Stimulated activated naive B cell treated with anti-CD40 and anti-IgM and Interleukin-4, amounts not matched to agents 10 μg/mL and 1 μg/mL and 100 μg/mL, for 72 hours (primary cell): ENCODE measurements around the gene FER1L5.

Source experiments
- ATAC-seq, 2 donors: fragments of 150-1000 bp; cut with Tn5 transposase; replicated peaks; 2 replicates each; pipeline ENCODE4 v1.10.0; 2021; ENCODE audit warnings: moderate library complexity in 1 of 2
- DNase-seq: peaks from one replicate; pipeline ENCODE4 v3.0.0; 2021
- H3K27ac Mint-ChIP-seq: one replicate; pipeline ENCODE4 v1.8.0; 2022; ENCODE audit warnings: mild to moderate bottlenecking, mixed read lengths
- H3K27me3 Mint-ChIP-seq, 2 donors: one replicate each; pipeline ENCODE4 v1.8.0; 2022; ENCODE audit warnings: mixed read lengths in 2 of 2
- H3K36me3 Mint-ChIP-seq, 2 donors: one replicate each; pipeline ENCODE4 v1.8.0; 2022; ENCODE audit warnings: mixed read lengths in 2 of 2, mild to moderate bottlenecking in 1 of 2
- H3K4me1 Mint-ChIP-seq, 2 donors: one replicate each; pipeline ENCODE4 v1.8.0; 2022; ENCODE audit warnings: mixed read lengths in 2 of 2, mild to moderate bottlenecking in 1 of 2
- H3K4me3 Mint-ChIP-seq, 2 donors: one replicate each; pipeline ENCODE4 v1.8.0; 2022; ENCODE audit warnings: mild to moderate bottlenecking in 2 of 2, mixed read lengths in 2 of 2, moderate library complexity in 1 of 2
- H3K9me3 Mint-ChIP-seq, 2 donors: one replicate each; pipeline ENCODE4 v1.8.0; 2022; ENCODE audit warnings: mixed read lengths in 2 of 2, mild to moderate bottlenecking in 1 of 2

The FER1L5 gene

GRCh38 chr2:96622544-96622943 lies 20.0 kb upstream of the FER1L5 start:
- H3K27ac Mint-ChIP-seq, result no peak overlapping the region
- H3K4me3 Mint-ChIP-seq, result no peak overlapping the region
- H3K4me1 Mint-ChIP-seq, result peaks cover 0 to 2% of the 10 kb centered on the region in 2 donors
- DNase-seq (no peak), ATAC-seq (no peak)
- no peaks in the 10 kb centered on the region for H3K27me3 Mint-ChIP-seq
- H3K36me3 Mint-ChIP-seq, result peaks cover 24 to 41% of the 10 kb centered on the region in 2 donors
- H3K9me3 Mint-ChIP-seq, result no peaks in the 10 kb centered on the region

DNA sequence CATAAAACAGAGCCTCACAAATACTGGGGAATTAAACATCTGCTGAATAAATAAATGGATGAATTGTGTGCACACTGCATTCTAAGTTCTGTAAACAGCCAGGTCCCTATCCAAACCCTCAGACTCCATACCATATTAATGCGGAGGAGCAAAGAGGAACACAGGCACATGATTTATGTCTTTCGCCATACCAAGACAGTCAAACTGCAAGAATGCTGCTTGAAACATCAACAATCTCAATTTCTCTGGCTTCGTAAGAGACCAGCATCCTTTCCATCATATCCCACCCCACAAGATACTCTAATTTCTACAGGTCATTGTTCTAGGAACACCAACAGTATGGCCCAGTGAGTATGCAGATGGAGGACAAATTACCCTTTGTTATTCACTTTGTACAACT lies 19.4 kb upstream of the FER1L5 start:
- Mint-ChIP-seq H3K27ac (no peak overlapping the region), H3K4me1 (peaks cover 0 to 2% of the 10 kb centered on the region in 2 donors), H3K36me3 (peaks cover 28 to 42% of the 10 kb centered on the region in 2 donors), H3K9me3 (no peaks in the 10 kb centered on the region), H3K4me3 (no peak overlapping the region), H3K27me3 (no peaks in the 10 kb centered on the region)
- ATAC-seq, result no peak
- no peak for DNase-seq

DNA sequence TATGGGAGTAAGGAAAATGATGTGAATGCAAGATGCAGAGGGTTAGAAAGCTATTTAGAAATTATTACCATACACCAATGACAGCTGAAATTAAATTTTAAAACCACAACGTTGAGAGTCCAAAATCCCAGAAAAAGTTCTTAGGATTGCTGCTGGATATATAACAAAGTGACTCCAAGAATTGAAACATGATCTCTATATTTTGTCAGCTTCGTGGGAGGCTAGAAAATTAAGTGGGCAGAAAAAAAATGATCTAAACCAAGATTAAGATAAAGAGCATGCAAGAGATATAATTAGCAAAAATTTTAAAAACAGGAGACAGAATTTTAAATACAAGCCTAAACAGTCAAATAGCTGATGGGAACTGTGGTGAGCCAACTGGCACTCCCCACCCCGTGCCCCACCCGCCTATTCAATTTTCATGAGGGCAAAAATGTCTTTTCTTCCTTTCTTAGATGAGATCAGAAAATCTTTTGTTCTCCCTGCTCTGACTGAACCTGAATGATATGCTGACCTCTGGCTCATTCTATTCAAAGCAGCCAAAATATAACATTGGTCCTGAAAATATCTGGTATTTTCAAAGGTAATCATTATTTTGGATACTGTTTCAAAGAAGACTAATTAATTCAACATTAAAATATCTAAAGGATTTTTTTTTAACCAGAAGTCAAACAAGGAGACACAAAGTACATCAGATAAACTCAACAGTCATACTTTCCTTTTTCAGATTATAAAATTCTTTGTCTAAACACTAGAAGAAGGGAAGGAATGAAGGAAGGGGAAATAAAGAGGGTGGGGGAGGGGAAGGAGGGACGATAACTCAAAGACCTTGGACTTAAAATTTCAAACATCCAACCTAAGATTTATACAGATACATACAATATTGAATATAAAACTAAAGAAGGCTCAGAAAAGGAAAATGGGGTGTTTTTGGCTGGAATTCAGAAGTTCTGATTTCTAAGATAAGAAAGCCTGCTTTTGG lies 16.7 kb upstream of the FER1L5 start:
- peaks cover 23 to 39% of the 10 kb centered on the region in 2 donors for H3K36me3 Mint-ChIP-seq
- no peak overlapping the region for H3K4me3 Mint-ChIP-seq
- H3K9me3 Mint-ChIP-seq, result no peaks in the 10 kb centered on the region
- DNase-seq (no peak), ATAC-seq (no peak)
- H3K4me1 Mint-ChIP-seq, result peaks cover 0 to 2% of the 10 kb centered on the region in 2 donors
- no peak overlapping the region for H3K27ac Mint-ChIP-seq
- H3K27me3 Mint-ChIP-seq, result no peaks in the 10 kb centered on the region

- H3K4me3 Mint-ChIP-seq, result no peak overlapping the region
- peaks cover 22 to 39% of the 10 kb centered on the region in 2 donors for H3K36me3 Mint-ChIP-seq
- no peak overlapping the region for H3K27ac Mint-ChIP-seq
- H3K27me3 Mint-ChIP-seq, result no peaks in the 10 kb centered on the region
- no peaks in the 10 kb centered on the region for H3K9me3 Mint-ChIP-seq
- DNase-seq, result no peak
- H3K4me1 Mint-ChIP-seq, result peaks cover 0 to 2% of the 10 kb centered on the region in 2 donors
- no peak for ATAC-seq
These were observed 16.0 kb upstream of the FER1L5 start for GRCh38 chr2:96626553-96626942.

DNA sequence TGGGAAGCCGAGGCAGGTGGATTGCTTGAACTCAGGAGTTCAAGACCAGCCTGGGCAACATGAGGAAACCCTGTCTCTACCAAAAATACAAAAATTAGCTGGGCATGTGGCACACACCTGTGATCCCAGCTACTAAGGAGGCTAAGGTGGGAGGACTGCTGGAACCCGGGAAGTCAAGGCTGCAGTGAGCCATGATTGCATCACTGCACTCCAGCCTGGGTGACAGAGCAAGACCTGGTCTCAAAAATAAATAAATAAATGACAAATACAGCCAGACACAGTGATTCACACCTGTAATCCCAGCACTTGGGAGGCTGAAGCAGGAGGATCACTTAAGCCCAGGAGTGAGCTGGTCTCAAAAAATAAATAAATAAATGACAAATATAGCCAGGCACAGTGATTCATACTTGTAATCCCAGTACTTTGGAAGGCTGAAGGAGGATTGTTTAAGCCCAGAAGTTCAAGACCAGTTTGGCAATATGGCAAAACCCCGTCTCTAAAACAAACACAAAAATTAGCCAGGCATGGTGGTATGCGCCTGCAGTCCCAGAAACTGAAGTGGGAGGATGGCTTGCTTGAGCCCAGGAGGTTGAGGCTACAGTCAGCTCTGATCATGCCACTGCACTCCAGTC lies 10.6 kb upstream of the FER1L5 start:
- peaks cover 17 to 41% of the 10 kb centered on the region in 2 donors for H3K36me3 Mint-ChIP-seq
- H3K27me3 Mint-ChIP-seq, result no peaks in the 10 kb centered on the region
- peaks cover 13 to 22% of the 10 kb centered on the region in 2 donors for H3K4me1 Mint-ChIP-seq
- no peak for DNase-seq
- no peaks in the 10 kb centered on the region for H3K9me3 Mint-ChIP-seq
- no peak for ATAC-seq
- no peak overlapping the region for H3K27ac Mint-ChIP-seq
- no peak overlapping the region for H3K4me3 Mint-ChIP-seq

GRCh38 chr2:96633641-96634040 lies 8.9 kb upstream of the FER1L5 start:
- no peak overlapping the region for H3K4me3 Mint-ChIP-seq
- H3K4me1 Mint-ChIP-seq, result peaks cover 17 to 30% of the 10 kb centered on the region in 2 donors
- no peak for ATAC-seq
- H3K27ac Mint-ChIP-seq, result no peak overlapping the region
- no peak for DNase-seq
- peaks cover 8 to 28% of the 10 kb centered on the region in 2 donors for H3K36me3 Mint-ChIP-seq
- no peaks in the 10 kb centered on the region for H3K9me3 Mint-ChIP-seq
- no peaks in the 10 kb centered on the region for H3K27me3 Mint-ChIP-seq

GRCh38 chr2:96636551-96637171 lies 5.9 kb upstream of the FER1L5 start:
- H3K27ac Mint-ChIP-seq, result no peak overlapping the region
- ATAC-seq (no peak), DNase-seq (no peak)
- no peaks in the 10 kb centered on the region for H3K9me3 Mint-ChIP-seq
- H3K4me3 Mint-ChIP-seq, result peak overlapping the region; percentile 94 to 98
- peaks cover 4 to 17% of the 10 kb centered on the region in 2 donors for H3K36me3 Mint-ChIP-seq
- peaks cover 0 to 10% of the 10 kb centered on the region in 2 donors for H3K27me3 Mint-ChIP-seq
- peaks cover 17 to 30% of the 10 kb centered on the region in 2 donors for H3K4me1 Mint-ChIP-seq

DNA sequence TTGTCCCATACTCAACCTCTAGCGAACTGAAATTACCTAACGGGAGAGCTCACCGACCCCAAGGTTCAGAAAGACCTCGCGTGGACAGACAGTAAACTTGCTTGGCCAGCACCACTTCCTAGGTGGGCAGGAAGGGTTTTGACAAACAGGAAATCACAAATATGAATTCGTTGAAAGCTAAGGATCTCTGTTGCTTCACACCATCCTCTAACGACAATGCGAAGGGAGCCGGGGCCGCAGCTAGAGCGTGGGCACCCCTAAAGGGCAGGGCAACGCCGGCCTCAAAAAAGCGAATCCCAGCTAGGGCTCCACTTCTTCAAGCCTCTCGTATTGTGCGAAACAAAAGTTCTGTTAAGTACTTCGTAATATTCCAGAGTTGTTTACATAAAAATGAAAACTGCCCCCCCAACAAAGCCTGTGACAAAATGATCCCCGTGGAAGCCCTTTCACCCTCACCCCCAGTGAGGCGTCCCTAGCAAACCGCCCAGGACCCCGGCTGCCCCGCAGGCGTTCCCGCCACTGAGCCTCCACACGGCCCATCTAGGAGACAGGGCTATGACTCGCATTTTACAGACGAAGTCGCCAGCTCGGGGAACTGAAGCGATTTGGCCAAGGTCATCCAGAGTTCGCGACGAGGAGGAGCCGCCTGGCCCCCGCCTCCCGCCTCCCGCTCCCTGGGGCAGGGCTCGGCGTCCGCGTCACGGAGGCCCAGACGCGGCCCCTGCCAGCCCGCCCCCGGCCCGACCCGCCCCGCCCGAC lies 5.0 kb upstream of the FER1L5 start:
- DNase-seq, result peak; percentile 81
- peak overlapping the region; percentile 94 to 98 for H3K4me3 Mint-ChIP-seq
- H3K4me1 Mint-ChIP-seq, result peaks cover 17 to 30% of the 10 kb centered on the region in 2 donors
- H3K27ac Mint-ChIP-seq, result peak overlapping the region; percentile 97
- peak; percentile 90 to 91 for ATAC-seq
- no peaks in the 10 kb centered on the region for H3K9me3 Mint-ChIP-seq
- peaks cover 0 to 10% of the 10 kb centered on the region in 2 donors for H3K27me3 Mint-ChIP-seq
- peaks cover 4 to 12% of the 10 kb centered on the region in 2 donors for H3K36me3 Mint-ChIP-seq

- H3K4me3 Mint-ChIP-seq, result peak within 1 kb of the TSS; percentile 94 to 98
- ATAC-seq, result peak; percentile 78 to 82
These were observed 4.1 kb upstream of the FER1L5 start, which contains the start of gene KANSL3 for GRCh38 chr2:96638144-96639121. Gene KANSL3, minus strand, starts transcription at chr2:96638312. Its CDS starts 1,177 bp downstream, at chr2:96637135.

GRCh38 chr2:96647681-96648080 lies 5.1 kb downstream of the FER1L5 start:
- H3K4me3 Mint-ChIP-seq, result no peak overlapping the region
- H3K27me3 Mint-ChIP-seq, result peaks cover 0 to 11% of the 10 kb centered on the region in 2 donors
- no peaks in the 10 kb centered on the region for H3K9me3 Mint-ChIP-seq
- no peaks in the 10 kb centered on the region for H3K36me3 Mint-ChIP-seq
- DNase-seq (no peak), ATAC-seq (no peak)
- H3K4me1 Mint-ChIP-seq, result no peaks in the 10 kb centered on the region
- no peak overlapping the region for H3K27ac Mint-ChIP-seq

More at GRCh38 chr2:96638144-96639121, 4.1 kb upstream of the FER1L5 start, which contains the start of gene KANSL3:
- H3K4me1 Mint-ChIP-seq, result peaks cover 17 to 30% of the 10 kb centered on the region in 2 donors
- peak within 1 kb of the TSS; percentile 97 for H3K27ac Mint-ChIP-seq
- H3K9me3 Mint-ChIP-seq, result no peaks in the 10 kb centered on the region
- H3K27me3 Mint-ChIP-seq, result peaks cover 0 to 10% of the 10 kb centered on the region in 2 donors
- peaks cover 4 to 11% of the 10 kb centered on the region in 2 donors for H3K36me3 Mint-ChIP-seq
- peak; percentile 90 for DNase-seq

DNA sequence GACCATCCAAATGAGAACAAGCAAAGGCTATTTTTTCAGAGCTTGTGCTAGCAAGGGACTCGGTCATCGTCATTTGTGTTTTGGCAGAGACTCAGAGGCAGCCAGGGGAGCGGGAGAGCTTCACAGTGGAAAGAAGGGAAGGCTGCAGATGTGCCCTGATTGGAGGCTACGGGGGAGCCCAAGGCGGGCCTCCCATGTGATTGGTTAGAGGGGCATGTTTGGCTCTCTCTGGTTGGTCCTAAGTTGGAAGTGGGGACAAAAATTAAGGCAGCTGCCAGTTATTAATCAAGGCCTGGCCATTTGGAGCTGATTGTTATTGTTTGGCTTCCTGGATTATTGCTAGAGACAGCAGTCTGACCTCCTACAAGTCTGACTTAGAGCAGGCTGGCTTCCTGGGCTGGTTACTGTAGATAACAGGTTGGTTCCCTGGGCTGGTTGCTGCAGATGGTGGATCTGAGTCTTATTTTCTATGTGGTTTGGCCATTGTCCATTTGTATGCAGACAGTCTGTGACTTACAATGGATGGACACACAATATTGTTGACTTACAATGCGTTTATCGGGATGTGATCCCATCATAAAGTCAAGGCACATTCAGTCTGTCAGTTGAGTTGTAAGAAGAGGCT lies 5.9 kb downstream of the FER1L5 start:
- H3K27ac Mint-ChIP-seq, result no peak overlapping the region
- H3K4me3 Mint-ChIP-seq, result no peak overlapping the region
- no peaks in the 10 kb centered on the region for H3K4me1 Mint-ChIP-seq
- no peak for DNase-seq
- no peaks in the 10 kb centered on the region for H3K9me3 Mint-ChIP-seq
- H3K27me3 Mint-ChIP-seq, result peaks cover 0 to 11% of the 10 kb centered on the region in 2 donors
- no peaks in the 10 kb centered on the region for H3K36me3 Mint-ChIP-seq
- no peak for ATAC-seq

GRCh38 chr2:96649342-96649741 lies 6.8 kb downstream of the FER1L5 start:
- no peak for ATAC-seq
- H3K36me3 Mint-ChIP-seq, result no peaks in the 10 kb centered on the region
- H3K9me3 Mint-ChIP-seq, result no peaks in the 10 kb centered on the region
- peaks cover 0 to 11% of the 10 kb centered on the region in 2 donors for H3K27me3 Mint-ChIP-seq
- H3K4me3 Mint-ChIP-seq, result no peak overlapping the region
- H3K27ac Mint-ChIP-seq, result no peak overlapping the region
- no peaks in the 10 kb centered on the region for H3K4me1 Mint-ChIP-seq
- no peak for DNase-seq
